ENCODE results near the gene RGL1.

The RGL1 gene

DNA sequence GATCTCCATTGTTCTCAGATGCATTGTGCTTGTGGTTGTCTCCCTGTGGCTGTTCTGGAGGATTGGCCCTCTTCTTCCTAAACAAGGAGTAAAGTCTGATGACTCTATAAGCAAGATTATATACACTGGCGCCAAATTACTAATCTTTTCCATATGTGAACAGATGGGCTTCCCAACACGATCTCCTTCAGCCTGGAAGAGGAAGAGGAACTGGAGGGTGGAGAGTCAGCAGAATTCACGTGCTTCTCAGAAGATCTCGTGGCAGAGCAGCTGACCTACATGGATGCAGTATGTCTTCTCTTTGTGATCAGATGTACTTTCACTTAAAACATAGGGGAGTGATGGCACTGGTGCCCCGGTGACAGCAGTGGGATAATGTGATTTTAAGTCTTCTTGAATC is 78.7 kb downstream of the RGL1 start:
- ChIA-PET POLR2A (no interaction called here), CTCF (no interaction called here)
- TF ChIP-seq SETDB1 (IDR thresholded peaks at IDR 0.05; ENCODE audit: insufficient read length, low read length) (no peak), ZNF558 (tag by site-specific recombination; IDR thresholded peaks at IDR 0.05) (no peak), ZNF530 (tag by site-specific recombination; IDR thresholded peaks at IDR 0.05; ENCODE audit: low read depth) (no peak), ZNF624 (tag by site-specific recombination; IDR thresholded peaks at IDR 0.05) (no peak), ZNF239 (tag by site-specific recombination; IDR thresholded peaks at IDR 0.05) (no peak), ZNF416 (tag by site-specific recombination; IDR thresholded peaks at IDR 0.05) (no peak), ZNF626 (tag by site-specific recombination; IDR thresholded peaks at IDR 0.05) (no peak), ZEB2 (tag by site-specific recombination; IDR thresholded peaks at IDR 0.05) (no peak), KLF16 (tag by site-specific recombination; IDR thresholded peaks at IDR 0.05) (no peak), RBAK (tag by site-specific recombination; IDR thresholded peaks at IDR 0.05) (no peak), ZNF274 (IDR thresholded peaks at IDR 0.05; ENCODE audit: low read length) (no peak), ZNF274 (tag by site-specific recombination; IDR thresholded peaks at IDR 0.05; ENCODE audit: borderline replicate concordance) (no peak)
- TF ChIP-seq, protein P1, sequence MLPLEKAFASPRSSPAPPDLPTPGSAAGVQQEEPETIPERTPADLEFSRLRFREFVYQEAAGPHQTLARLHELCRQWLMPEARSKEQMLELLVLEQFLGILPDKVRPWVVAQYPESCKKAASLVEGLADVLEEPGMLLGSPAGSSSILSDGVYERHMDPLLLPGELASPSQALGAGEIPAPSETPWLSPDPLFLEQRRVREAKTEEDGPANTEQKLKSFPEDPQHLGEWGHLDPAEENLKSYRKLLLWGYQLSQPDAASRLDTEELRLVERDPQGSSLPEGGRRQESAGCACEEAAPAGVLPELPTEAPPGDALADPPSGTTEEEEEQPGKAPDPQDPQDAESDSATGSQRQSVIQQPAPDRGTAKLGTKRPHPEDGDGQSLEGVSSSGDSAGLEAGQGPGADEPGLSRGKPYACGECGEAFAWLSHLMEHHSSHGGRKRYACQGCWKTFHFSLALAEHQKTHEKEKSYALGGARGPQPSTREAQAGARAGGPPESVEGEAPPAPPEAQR (tag by site-specific recombination; IDR thresholded peaks at IDR 0.05), result no peak
- TF ChIP-seq, protein P2, sequence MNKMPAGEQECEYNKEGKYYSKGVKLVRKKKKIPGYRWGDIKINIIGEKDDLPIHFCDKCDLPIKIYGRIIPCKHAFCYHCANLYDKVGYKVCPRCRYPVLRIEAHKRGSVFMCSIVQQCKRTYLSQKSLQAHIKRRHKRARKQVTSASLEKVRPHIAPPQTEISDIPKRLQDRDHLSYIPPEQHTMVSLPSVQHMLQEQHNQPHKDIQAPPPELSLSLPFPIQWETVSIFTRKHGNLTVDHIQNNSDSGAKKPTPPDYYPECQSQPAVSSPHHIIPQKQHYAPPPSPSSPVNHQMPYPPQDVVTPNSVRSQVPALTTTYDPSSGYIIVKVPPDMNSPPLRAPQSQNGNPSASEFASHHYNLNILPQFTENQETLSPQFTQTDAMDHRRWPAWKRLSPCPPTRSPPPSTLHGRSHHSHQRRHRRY (tag by site-specific recombination; IDR thresholded peaks at IDR 0.05), result no peak
- Histone ChIP-seq H3K27ac (ENCODE audit: extremely low read depth, low read depth, low read length) (no peak overlapping the region), H3K4me3 (ENCODE audit: low read depth, low read length) (no peak overlapping the region), H3K36me3 (ENCODE audit: control insufficient read depth in 2 of 2, insufficient read depth in 1 of 2, low read length in 2 of 2) (peaks cover 0 to 15% of the 10 kb centered on the region in 2 experiments; a peak in 1 of 3 replicates), H3K4me1 (ENCODE audit: control insufficient read depth, insufficient read depth, low read length) (peaks cover 25% of the 10 kb centered on the region), H3K9me3 (ENCODE audit: control insufficient read depth, insufficient read depth, low read depth, low read length) (no peaks in the 10 kb centered on the region)

DNA sequence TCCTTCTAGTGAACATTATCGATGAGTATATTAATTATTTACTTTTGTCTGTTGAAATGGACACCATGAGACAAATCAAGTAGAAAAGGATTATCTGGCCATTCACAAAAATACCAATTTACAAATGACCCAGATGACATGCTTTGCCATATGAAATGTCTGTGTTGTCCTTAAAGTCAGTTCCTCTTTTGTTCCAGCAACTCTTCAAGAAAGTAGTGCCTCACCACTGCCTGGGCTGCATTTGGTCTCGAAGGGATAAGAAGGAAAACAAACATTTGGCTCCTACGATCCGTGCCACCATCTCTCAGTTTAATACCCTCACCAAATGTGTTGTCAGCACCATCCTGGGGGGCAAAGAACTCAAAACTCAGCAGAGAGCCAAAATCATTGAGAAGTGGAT is 79.6 kb downstream of the RGL1 start:
- Histone ChIP-seq H3K36me3 (ENCODE audit: control insufficient read depth in 2 of 2, insufficient read depth in 1 of 2, low read length in 2 of 2) (peaks cover 0 to 15% of the 10 kb centered on the region in 2 experiments; a peak in 1 of 3 replicates), H3K9me3 (ENCODE audit: control insufficient read depth, insufficient read depth, low read depth, low read length) (no peaks in the 10 kb centered on the region), H3K4me1 (ENCODE audit: control insufficient read depth, insufficient read depth, low read length) (peaks cover 24% of the 10 kb centered on the region), H3K4me3 (ENCODE audit: low read depth, low read length) (no peak overlapping the region), H3K27ac (ENCODE audit: extremely low read depth, low read depth, low read length) (no peak overlapping the region)
- CTCF ChIA-PET, result interaction anchor here (1.0 kb wide), 1 partner anchor 23 kb away, joined by 3 read pairs; no protein-coding TSS in a partner anchor
- POLR2A ChIA-PET, result no interaction called here
- no peak for TF ChIP-seq KLF8 (tag by site-specific recombination; IDR thresholded peaks at IDR 0.05)
- TF ChIP-seq ZNF585B (tag by site-specific recombination; IDR thresholded peaks at IDR 0.05), result no peak
- no peak for TF ChIP-seq ZNF239 (tag by site-specific recombination; IDR thresholded peaks at IDR 0.05)
- no peak for TF ChIP-seq TRIM28 (IDR thresholded peaks at IDR 0.05; ENCODE audit: borderline replicate concordance, low read length)
- TF ChIP-seq, protein P3, sequence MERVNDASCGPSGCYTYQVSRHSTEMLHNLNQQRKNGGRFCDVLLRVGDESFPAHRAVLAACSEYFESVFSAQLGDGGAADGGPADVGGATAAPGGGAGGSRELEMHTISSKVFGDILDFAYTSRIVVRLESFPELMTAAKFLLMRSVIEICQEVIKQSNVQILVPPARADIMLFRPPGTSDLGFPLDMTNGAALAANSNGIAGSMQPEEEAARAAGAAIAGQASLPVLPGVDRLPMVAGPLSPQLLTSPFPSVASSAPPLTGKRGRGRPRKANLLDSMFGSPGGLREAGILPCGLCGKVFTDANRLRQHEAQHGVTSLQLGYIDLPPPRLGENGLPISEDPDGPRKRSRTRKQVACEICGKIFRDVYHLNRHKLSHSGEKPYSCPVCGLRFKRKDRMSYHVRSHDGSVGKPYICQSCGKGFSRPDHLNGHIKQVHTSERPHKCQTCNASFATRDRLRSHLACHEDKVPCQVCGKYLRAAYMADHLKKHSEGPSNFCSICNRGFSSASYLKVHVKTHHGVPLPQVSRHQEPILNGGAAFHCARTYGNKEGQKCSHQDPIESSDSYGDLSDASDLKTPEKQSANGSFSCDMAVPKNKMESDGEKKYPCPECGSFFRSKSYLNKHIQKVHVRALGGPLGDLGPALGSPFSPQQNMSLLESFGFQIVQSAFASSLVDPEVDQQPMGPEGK (tag by site-specific recombination; IDR thresholded peaks at IDR 0.05), result no peak
- no peak for TF ChIP-seq ZSCAN16 (tag by site-specific recombination; IDR thresholded peaks at IDR 0.05)
- TF ChIP-seq, protein P4, sequence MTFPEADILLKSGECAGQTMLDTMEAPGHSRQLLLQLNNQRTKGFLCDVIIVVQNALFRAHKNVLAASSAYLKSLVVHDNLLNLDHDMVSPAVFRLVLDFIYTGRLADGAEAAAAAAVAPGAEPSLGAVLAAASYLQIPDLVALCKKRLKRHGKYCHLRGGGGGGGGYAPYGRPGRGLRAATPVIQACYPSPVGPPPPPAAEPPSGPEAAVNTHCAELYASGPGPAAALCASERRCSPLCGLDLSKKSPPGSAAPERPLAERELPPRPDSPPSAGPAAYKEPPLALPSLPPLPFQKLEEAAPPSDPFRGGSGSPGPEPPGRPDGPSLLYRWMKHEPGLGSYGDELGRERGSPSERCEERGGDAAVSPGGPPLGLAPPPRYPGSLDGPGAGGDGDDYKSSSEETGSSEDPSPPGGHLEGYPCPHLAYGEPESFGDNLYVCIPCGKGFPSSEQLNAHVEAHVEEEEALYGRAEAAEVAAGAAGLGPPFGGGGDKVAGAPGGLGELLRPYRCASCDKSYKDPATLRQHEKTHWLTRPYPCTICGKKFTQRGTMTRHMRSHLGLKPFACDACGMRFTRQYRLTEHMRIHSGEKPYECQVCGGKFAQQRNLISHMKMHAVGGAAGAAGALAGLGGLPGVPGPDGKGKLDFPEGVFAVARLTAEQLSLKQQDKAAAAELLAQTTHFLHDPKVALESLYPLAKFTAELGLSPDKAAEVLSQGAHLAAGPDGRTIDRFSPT (tag by site-specific recombination; IDR thresholded peaks at IDR 0.05), result no peak
- no peak for TF ChIP-seq ZNF629 (tag by site-specific recombination; IDR thresholded peaks at IDR 0.05)
- TF ChIP-seq ZNF426 (tag by site-specific recombination; IDR thresholded peaks at IDR 0.05), result no peak
- TF ChIP-seq ZNF266 (tag by site-specific recombination; IDR thresholded peaks at IDR 0.05; ENCODE audit: low read depth), result no peak
- TF ChIP-seq, protein P5, sequence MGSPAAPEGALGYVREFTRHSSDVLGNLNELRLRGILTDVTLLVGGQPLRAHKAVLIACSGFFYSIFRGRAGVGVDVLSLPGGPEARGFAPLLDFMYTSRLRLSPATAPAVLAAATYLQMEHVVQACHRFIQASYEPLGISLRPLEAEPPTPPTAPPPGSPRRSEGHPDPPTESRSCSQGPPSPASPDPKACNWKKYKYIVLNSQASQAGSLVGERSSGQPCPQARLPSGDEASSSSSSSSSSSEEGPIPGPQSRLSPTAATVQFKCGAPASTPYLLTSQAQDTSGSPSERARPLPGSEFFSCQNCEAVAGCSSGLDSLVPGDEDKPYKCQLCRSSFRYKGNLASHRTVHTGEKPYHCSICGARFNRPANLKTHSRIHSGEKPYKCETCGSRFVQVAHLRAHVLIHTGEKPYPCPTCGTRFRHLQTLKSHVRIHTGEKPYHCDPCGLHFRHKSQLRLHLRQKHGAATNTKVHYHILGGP (tag by site-specific recombination; IDR thresholded peaks at IDR 0.05), result no peak
- no peak for TF ChIP-seq SP2 (tag by site-specific recombination; IDR thresholded peaks at IDR 0.05)
